SU-DHL-6 (cell line): ENCODE measurements around the gene KANK3.

ENCODE experiments used
- H2AFZ ChIP-seq: fragments of 200-600 bp; sonication (generic); 2 replicates; pipeline ENCODE4 v1.6.1; 2014; ENCODE audit warnings: low read depth, mild to moderate bottlenecking, moderate library complexity, mixed read lengths, antibody characterized with exemption, low read length; ENCODE audit not compliant: severe bottlenecking
- H3F3A ChIP-seq: fragments of 200-600 bp; shearing (Covaris generic); 2 replicates; pipeline ENCODE4 v1.6.0; 2016; ENCODE audit warnings: antibody characterized with exemption, mild to moderate bottlenecking; ENCODE audit not compliant: insufficient read depth
- H3K27ac ChIP-seq: fragments of 200-600 bp; sonication (generic); 2 replicates; pipeline ENCODE4 v1.5.1; 2016; ENCODE audit warnings: low read depth, mild to moderate bottlenecking, low read length, moderate library complexity, mixed read lengths
- H3K27me3 ChIP-seq: fragments of 200-600 bp; sonication (generic), shearing (Covaris generic); 2 replicates; pipeline ENCODE4 v1.6.0; 2014; ENCODE audit warnings: mild to moderate bottlenecking, low read length
- H3K36me3 ChIP-seq: fragments of 200-600 bp; sonication (generic); 2 replicates; pipeline ENCODE4 v1.6.1; 2014; ENCODE audit warnings: mild to moderate bottlenecking, low read length, mixed read lengths
- H3K4me2 ChIP-seq: fragments of 300-600, 200-600 bp; shearing (Covaris generic), sonication (generic); 2 replicates; pipeline ENCODE4 v1.6.0; 2014; ENCODE audit warnings: low read length, low read depth, mild to moderate bottlenecking; ENCODE audit not compliant: poor library complexity, severe bottlenecking
- H3K4me3 ChIP-seq: fragments of 200-600 bp; sonication (generic); 2 replicates; pipeline ENCODE4 v1.5.1; 2014; ENCODE audit warnings: antibody characterized with exemption, low read length, mild to moderate bottlenecking, mixed read lengths; ENCODE audit not compliant: insufficient read depth, poor library complexity, severe bottlenecking
- H3K79me2 ChIP-seq: fragments of 200-600 bp; sonication (generic); 2 replicates; pipeline ENCODE4 v1.6.1; 2014; ENCODE audit warnings: mild to moderate bottlenecking, low read length, moderate library complexity; ENCODE audit not compliant: insufficient read depth
- H3K9ac ChIP-seq: fragments of 200-600 bp; sonication (generic); 2 replicates; pipeline ENCODE4 v1.7.0; 2014; ENCODE audit warnings: mild to moderate bottlenecking, low read length
- H3K9me2 ChIP-seq: fragments of 200-600 bp; sonication (generic); replicated peaks from 2 replicates; pipeline ENCODE4 v1.6.1; 2014; ENCODE audit warnings: low read length; ENCODE audit not compliant: insufficient read depth
- H3K9me3 ChIP-seq: fragments of 200-600 bp; sonication (generic); 2 replicates; pipeline ENCODE4 v1.6.1; 2014; ENCODE audit warnings: low read length, mixed read lengths; ENCODE audit not compliant: insufficient read depth
- H4K20me1 ChIP-seq: fragments of 200-600 bp; sonication (generic); 2 replicates; pipeline ENCODE4 v1.6.1; 2014; ENCODE audit warnings: low read depth, mild to moderate bottlenecking, antibody characterized with exemption, low read length, moderate library complexity, mixed read lengths
- CTCF ChIP-seq: fragments of 200-600 bp; sonication (generic); IDR thresholded peaks from one replicate; pipeline ENCODE4 v1.5.1; 2017; ENCODE audit warnings: antibody characterized with exemption, mild to moderate bottlenecking, low read length, moderate library complexity; ENCODE audit not compliant: insufficient read depth, poor library complexity, severe bottlenecking
- EZH2phosphoT487 ChIP-seq: fragments of 200-600 bp; sonication (generic), shearing (Covaris generic); conservative IDR thresholded peaks from 2 replicates; pipeline ENCODE4 v1.6.1; 2018; ENCODE audit warnings: mild to moderate bottlenecking, antibody characterized with exemption, low read length, moderate library complexity, mixed read lengths

Gene KANK3

DNA sequence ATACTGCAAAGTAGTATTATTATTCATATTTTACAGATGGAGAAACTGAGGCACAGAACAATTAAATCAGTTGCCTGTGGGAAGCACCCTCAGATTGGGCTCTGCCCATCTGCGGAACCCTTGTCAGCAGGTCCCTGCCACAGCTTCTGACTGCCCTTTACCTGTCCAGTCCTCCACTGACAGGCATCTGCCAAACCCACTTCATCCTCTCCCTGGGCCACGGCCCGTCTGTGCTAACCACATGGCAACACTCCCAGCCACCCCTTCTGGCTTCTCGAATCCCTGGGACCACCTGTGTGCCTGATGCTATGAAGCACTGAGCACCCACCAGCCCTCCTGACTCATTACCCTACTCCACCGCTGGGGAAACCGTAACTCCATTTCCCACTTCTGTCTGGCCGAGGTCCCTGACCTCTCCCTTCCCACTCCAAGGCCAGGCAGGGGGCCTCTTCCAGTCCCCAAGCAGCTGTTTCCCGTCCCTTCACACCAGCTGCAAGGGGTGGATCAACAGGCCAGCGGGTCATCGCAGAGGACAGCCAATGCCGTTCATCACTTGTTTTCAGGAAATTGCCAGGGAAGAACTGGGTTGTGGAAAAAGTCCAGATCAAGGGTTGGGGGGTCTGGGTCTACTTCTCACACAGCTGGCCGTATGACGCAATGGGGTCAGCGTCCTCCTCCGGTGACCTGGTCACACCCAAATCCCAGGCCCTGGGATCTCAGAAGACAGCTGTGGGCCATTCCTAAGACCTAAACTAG lies 2.5 kb downstream of the KANK3 start:
- Histone ChIP-seq H3K9me3 (no peaks in the 10 kb centered on the region), H2AFZ (no peak overlapping the region), H3K4me3 (no peak overlapping the region), H3K4me2 (no peak overlapping the region), H4K20me1 (no peaks in the 10 kb centered on the region), H3K9me2 (no peaks in the 10 kb centered on the region), H3K27me3 (no peaks in the 10 kb centered on the region), H3K27ac (no peak overlapping the region), H3F3A (no peaks in the 10 kb centered on the region), H3K9ac (no peak overlapping the region), H3K36me3 (no peaks in the 10 kb centered on the region), H3K79me2 (no peaks in the 10 kb centered on the region)
- TF ChIP-seq EZH2phosphoT487: no peak
- TF ChIP-seq CTCF: no peak

DNA sequence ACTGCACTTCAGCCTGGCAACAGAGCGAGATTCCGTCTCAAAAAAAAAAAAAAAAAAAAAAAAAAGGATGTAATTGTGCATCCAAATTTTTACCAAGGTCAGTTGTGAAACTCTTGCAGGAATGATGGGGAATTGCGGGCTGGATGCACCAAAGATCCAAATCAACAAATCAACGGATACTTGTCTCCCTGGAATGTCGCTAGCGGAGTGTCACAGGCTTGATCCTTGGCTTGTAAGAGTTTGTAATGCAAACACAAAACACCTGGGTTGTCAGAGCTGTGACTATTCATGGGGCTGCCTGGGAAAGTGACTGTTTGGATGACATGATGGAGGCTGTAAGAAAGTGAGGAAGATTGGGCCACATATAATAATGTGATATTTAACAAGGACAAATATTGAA lies 4.2 kb downstream of the KANK3 start:
- Histone ChIP-seq H3K4me2 (no peak overlapping the region), H3K27me3 (no peaks in the 10 kb centered on the region), H3K36me3 (no peaks in the 10 kb centered on the region), H3K9ac (no peak overlapping the region), H3K79me2 (no peaks in the 10 kb centered on the region), H3F3A (no peaks in the 10 kb centered on the region), H3K27ac (no peak overlapping the region), H3K9me3 (no peaks in the 10 kb centered on the region), H2AFZ (no peak overlapping the region), H3K9me2 (no peaks in the 10 kb centered on the region), H3K4me3 (no peak overlapping the region), H4K20me1 (no peaks in the 10 kb centered on the region)
- TF ChIP-seq CTCF (no peak), EZH2phosphoT487 (no peak)

DNA sequence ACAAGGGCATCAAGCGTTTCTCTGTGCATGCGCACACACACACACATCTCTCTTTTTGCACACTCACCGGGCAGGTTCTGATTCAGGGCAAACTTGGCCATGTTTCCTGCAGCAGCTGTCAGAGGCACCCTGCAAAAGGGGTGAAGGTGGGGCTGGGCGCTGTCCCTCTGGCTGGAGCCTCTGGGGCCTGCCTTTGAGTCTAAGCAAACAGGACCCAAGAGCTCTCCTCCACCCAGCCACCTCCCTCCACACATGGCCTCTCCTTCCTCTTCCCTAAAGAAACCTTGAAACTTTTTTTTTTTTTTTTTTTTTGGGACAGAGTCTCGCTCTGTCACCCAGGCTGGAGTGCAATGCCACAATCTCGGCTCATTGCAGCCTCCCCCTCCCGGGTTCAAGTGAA lies 5.3 kb downstream of the KANK3 start:
- no peak overlapping the region for H3K4me3 ChIP-seq
- H3K9ac ChIP-seq: no peak overlapping the region
- no peaks in the 10 kb centered on the region for H3K79me2 ChIP-seq
- no peaks in the 10 kb centered on the region for H4K20me1 ChIP-seq
- H3K27ac ChIP-seq: no peak overlapping the region
- TF ChIP-seq CTCF: no peak
- TF ChIP-seq EZH2phosphoT487: no peak
- H3K9me2 ChIP-seq: no peaks in the 10 kb centered on the region
- no peaks in the 10 kb centered on the region for H3F3A ChIP-seq
- H3K4me2 ChIP-seq: no peak overlapping the region
- no peak overlapping the region for H2AFZ ChIP-seq
- H3K36me3 ChIP-seq: no peaks in the 10 kb centered on the region
- no peaks in the 10 kb centered on the region for H3K27me3 ChIP-seq
- no peaks in the 10 kb centered on the region for H3K9me3 ChIP-seq
